ENCODE measurements around the gene PAK6. TPM values are rescaled to one million over a fixed set of nuclear protein-coding genes. Genes with fewer than 3 reads are reported as not detected.

The PAK6 gene
- total RNA-seq, 1 experiment from 2014 or later, result 1.8 TPM

DNA sequence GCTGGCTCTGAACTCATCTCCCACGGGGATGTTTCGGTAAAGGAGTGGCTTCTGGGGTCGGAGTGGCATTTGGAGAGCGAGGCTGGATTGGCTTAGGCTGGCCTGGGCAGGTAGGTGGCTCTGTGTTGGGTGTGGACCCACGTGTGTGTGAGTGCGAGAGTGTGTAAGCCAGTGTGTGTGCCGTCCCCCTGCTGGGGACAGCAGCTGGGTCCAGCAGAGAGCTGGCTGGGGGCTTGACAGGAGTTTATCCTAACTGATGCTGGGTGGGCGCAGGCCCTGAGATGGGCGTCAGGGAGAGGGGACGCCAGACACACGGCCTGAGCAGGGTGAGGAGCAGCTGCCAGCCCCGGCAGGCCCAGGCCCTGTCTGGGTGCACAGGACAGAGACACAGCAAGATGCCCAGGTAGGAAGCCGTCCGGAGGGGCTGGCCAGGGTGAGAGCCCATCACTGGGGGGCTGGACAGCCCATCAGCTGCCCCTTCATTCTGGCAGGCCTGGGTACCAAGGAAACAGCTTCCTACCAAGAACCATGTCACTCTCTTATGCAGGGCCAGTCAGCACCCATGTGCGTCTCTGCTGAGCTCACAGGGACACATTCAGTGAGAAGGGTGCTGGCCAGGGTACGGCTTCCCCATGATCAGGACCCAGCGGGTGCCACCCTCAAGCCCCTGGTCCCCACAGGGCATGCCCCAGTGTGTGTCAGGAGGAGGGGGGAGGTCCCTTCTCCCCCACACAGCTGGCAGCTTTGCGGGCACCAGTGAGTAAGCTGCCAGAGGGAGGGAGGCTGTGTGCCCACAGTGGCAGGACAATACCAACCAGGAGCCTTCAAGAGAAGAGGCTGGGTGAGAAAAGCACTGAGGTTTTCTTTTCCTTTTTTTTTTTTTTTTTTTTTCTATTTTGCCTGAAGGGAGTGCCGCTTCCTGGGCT lies 1.1 kb downstream of the PAK6 start:
- in situ Hi-C loops (cut with HindIII; ENCODE audit: low sequenced_read_pairs), result no loop called here
- DNase-seq (ENCODE audit: low spot score), result peak; percentile 56

DNA sequence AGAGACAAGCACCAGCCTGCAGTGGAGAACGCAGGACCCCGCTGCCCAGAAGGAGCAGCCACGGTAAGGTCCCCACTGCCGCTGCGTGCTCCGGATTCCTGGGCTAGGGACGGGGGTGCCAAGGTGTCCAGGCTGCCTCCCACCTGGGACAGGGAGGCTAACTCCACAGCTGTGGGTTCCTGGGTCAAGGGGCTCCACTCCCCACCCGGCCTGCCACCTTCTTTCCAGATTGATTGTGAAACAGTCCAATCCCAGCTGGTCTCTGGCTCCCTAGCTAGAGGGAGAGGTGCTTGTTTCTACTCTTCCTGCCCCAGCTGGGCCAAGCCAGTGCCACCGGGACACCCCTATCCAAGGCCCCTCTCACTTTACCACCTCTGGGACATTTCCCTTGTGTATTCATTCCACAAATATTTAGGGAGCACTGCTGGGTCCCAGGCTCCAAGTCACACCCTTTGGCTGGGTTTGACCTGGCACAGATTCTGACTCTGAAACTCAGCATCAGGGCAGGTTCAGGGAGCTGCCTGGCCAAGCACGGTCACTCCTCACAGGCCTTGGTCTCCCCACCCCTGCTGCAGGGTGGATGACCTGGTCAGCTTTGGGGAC lies 1.9 kb downstream of the PAK6 start:
- DNase-seq (ENCODE audit: low spot score), result no peak

DNA sequence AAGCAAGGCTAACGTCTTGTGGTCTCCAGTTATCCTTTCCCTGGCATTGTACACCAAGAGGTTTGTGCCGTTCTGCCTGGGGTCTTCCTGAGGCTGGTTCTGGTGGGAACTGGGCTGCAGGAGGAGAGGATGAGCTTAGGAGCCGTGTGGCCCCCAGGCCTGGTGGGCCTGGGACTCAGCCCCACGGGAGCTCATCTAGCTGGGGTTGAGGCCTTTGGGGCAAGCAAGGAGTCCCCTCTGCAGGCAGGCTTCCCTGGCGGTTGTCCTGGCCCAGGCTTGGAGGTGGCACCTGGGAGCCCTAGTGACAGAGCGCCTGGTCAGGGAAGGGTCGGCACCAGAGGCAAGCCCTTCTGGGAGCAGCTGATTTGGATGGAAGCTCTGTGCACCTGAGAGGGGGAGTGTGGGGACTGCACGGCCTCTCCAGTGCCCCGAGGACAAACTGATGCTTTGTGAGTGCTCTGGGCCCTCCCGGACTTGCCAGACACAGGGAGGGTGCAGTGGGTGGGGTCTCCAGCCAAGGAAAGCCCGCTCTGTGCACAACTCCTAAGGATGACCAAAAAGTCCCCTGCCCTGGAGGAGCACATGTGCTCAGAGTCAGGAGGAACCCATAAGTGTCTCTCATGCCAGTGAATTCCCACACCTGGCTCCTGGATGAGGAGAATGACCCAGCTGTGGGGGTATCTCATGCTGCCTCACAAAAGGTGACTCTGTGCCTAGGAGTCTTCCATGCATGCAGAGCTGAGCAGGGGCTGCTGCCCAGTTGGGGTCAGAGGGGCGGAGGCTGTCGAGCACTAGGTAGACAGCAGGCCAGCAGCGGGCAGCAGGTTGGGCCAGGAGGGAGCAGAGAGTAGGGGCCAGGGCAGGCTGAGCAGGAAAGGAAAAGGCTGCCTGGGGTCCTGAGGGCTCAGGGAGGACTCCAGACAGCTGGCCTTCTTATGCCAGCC lies 2.7 kb downstream of the PAK6 start:
- no peak for DNase-seq (ENCODE audit: low spot score)
- in situ Hi-C loops (cut with HindIII; ENCODE audit: low sequenced_read_pairs), result no loop called here

More for the DNA sequence above, 1.9 kb downstream of the PAK6 start:
- in situ Hi-C loops (cut with HindIII; ENCODE audit: low sequenced_read_pairs), result no loop called here

DNA sequence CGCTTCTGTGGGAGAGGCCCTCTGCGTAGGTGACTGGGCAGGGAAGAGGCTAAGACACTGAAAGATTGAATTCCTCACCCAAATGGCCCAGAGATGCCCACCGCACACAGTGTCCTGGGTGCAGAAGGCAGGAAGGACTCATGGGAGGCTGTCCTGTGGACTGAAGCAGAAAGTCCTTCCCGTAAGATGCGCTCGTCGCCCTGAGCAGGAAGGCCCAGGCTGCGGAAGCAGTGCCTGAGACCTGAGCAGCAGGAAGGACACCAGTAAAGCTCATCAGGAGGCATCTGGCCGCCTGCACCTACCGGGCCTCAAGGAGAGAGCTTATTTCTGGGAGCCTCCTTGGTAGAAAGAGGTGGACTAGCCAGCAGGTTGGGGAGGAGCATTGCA lies 3.3 kb downstream of the PAK6 start:
- no peak for DNase-seq (ENCODE audit: low spot score)
- in situ Hi-C loops (cut with HindIII; ENCODE audit: low sequenced_read_pairs), result no loop called here

DNA sequence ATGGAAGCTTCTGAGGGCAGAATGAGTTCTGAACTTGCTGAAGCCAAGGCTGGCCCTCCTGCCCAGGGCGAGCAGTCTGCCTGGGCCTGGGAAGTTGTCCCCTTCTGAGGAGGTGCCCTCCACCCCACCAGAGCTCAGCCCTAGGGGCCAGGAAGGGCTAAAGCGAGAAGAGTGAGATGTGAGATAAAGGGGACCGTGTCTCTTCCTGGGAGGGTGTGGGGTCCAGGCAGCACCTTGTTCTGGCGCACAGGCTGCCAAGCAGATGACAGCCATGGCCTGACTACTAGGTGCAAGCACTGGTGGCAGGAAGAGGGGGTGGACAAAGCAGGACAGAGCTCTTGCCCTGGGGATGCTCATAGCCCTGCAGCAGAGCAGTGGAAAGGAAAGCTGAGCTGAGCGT lies 3.7 kb downstream of the PAK6 start:
- in situ Hi-C loops (cut with HindIII; ENCODE audit: low sequenced_read_pairs), result no loop called here
- DNase-seq (ENCODE audit: low spot score), result no peak

DNA sequence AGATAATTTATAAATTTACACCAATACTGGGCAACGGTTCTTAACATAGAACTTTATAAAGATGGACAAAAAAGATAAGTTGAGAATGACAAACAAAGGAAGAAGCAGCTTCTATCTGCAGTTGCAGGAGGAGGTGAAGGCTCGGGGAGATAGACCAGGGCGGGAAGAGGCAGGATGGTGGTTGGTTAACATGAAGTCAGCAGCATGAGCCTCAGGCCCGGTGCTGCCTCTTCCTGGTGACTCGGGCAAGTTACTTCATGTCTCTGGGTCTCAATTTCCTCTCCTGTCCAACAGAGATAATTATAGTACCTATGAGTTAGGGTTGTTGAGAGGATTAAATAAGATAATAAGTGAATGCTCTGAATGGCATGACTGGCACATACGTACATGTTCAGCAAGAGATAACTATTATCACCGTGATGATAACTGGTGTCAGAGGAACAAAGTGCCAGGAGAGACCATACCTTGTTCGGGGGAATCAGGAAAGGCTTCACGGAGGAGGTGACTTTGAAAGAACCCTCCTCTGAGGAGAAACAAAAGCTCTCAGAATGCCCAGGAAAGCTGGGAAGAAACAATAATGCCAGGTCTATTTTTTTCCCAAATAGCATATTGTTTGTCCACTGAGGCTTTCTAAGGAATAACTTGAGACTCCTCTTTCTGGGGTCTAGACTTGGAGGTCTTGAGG lies 4.4 kb downstream of the PAK6 start:
- no peak for DNase-seq (ENCODE audit: low spot score)
- in situ Hi-C loops (cut with HindIII; ENCODE audit: low sequenced_read_pairs), result no loop called here

DNA sequence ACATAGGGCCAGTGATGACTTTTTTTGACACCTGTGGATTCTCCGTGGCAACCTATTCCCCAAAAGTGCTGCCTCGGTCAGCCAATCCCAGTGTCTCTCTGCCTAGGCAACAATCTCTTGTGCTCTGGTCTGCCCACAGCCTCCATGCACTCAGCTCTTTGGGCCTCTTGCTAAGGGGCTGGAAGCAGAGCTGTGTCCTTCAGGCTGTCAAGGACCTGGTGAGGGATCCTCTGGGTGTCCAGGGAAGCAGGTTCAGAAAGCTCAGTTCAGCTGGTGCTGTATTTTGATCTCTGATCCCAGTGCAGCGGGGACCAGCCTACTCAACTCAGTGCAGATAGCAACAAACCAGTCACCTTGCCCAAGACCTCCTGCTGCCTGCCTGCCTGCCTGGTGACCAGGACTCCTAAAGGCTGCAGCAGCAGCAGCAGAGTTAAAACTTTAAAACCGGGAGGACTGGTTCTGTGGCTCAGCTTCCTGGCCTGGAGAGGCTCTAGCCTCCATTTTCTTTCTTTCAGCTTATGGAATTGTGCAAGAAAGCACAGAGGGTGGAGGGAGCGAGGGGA lies 6.2 kb downstream of the PAK6 start:
- in situ Hi-C loops (cut with HindIII; ENCODE audit: low sequenced_read_pairs), result no loop called here
- no peak for DNase-seq (ENCODE audit: low spot score)

DNA sequence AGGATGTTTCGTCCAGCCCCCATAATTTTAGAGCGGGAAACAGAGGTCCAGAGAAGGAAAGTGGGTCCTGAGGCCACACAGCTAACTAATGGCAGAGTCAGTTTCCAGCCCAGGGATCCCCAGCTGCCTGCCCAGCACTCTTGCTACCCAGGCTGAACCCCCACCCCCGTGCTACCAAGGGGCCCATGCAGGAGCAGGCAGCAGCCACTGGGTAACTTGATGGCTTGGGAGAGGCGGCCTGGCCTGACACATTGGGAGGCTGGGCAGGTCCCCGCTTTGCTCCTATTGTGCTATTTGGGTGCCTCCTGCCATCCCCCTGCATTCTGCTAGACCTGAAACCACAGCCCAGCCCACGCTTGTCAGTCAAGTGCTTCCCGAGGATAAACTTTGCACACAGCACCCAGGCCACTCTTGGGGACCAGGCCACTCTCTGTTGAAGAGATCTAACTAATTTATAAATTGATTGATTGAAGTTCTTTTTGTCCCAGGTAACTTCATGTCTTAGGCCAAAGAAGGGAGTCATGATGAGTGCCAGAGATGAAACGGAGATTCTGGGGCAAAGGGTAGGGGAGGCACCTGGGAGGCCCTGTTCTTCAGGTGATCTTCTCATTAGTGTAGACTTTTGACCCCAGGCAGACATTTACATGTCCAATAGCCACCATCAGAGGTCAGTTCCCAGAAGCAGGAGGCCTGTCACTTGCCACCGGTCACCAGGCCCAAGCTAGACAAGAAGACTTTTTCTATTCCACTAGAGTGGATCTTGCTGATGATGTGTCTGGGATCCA lies 7.0 kb downstream of the PAK6 start:
- no peak for DNase-seq (ENCODE audit: low spot score)
- in situ Hi-C loops (cut with HindIII; ENCODE audit: low sequenced_read_pairs), result no loop called here

DNA sequence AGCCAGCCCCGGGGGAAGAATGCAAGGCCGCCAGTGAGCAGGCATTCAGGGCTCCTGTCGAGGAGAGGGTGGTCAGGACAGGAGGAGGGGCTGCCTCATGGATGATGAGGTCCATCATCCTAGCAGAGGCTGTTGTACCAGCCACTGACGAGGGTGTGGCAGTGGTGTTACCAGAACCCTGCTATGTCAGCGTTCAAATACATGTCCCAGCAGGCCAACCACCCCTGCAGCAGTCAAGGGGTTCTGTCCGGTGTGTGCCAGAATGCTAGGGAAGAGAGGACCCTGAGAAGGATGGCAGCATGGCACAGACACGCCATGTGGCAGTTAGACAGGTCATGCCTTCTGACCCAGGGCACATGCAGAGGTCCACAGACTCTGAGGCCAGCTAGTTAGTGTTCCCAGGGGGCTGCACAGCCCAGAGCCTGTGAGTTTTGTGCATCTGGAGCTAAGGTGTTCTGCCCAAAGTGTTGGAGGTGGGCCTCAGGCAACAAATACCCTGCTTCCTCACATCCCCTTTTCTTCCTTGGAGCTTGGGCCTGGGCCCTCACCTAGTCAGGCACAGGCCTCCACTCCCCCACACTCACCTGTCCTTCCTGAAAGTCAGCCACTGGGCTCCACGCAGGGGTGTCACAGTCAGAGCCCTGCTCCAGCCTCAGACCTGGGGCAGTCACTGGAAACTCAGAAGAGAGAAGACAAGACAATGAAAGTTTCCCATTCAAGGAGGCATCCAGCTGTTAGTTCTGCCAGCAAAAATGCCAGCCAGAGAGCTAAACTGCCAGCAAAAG lies 7.8 kb downstream of the PAK6 start:
- no peak for DNase-seq (ENCODE audit: low spot score)
- in situ Hi-C loops (cut with HindIII; ENCODE audit: low sequenced_read_pairs), result no loop called here

DNA sequence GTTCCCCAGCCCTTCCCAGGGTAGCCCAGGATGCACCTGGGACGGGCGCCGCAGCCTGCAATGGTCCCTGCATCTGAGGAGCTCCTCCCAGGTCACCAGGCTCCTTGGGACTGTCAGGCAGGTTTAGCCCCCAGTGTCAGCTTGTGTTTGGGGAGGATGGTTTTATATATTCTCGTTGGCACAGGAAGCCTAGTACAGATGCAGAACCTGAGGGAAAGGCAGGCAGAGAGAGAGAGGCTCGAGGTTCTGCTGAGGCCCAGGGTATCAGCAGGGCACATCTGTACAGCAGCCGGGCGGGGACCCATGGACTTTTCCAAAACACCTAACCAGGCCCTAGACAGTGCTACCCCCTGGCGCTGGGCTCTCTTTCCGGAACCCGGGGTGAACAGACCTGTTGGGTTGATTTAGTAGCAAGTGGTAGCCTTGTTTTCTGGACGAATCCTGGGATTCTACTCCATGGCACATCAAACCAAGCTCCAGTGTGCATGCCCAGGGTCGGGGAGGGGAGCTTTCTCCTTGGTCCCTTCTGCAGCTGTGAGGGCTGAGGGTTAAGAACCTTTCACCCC lies 8.6 kb downstream of the PAK6 start:
- no peak for DNase-seq (ENCODE audit: low spot score)

DNA sequence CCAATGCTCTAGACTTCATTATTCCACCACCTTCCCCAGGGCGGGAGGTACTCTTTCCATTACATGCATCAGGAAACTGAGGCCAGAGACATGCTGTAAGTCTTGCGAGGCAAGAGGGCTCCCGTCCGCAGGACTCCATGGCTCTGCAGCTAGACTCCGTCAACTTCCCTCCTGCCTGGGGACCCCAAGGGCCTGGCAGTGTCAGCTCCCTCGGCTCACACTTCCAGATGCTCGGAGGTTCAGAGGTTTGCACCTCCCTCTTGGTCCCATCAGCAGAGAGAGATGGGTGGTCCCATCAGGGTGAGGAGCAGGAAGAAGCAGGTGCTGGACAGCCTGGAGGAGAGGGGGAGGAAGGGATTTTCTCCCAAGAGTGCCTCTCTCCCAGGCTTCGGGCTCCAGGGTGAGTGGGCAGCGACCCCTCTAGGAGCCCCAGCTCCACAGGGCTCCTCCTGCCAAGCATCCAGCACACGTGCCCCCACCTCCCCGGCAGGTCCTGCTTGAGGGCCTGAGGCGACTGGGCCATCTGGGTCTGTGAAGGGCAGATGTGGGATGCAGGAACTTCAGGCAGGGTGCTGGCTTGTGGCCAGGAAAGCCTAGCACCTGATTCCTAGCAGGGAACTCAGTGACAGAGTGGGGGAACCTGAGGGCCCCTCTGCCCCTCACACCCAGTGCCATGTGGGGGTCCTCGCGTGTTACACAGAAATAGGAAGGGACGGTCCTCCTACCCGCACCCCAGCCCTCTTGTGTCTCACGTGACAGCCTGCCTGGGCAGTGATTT lies 9.3 kb downstream of the PAK6 start:
- in situ Hi-C loops (cut with HindIII; ENCODE audit: low sequenced_read_pairs), result no loop called here
- no peak for DNase-seq (ENCODE audit: low spot score)

More for the DNA sequence above, 8.6 kb downstream of the PAK6 start:
- in situ Hi-C loops (cut with HindIII; ENCODE audit: low sequenced_read_pairs), result no loop called here

DNA sequence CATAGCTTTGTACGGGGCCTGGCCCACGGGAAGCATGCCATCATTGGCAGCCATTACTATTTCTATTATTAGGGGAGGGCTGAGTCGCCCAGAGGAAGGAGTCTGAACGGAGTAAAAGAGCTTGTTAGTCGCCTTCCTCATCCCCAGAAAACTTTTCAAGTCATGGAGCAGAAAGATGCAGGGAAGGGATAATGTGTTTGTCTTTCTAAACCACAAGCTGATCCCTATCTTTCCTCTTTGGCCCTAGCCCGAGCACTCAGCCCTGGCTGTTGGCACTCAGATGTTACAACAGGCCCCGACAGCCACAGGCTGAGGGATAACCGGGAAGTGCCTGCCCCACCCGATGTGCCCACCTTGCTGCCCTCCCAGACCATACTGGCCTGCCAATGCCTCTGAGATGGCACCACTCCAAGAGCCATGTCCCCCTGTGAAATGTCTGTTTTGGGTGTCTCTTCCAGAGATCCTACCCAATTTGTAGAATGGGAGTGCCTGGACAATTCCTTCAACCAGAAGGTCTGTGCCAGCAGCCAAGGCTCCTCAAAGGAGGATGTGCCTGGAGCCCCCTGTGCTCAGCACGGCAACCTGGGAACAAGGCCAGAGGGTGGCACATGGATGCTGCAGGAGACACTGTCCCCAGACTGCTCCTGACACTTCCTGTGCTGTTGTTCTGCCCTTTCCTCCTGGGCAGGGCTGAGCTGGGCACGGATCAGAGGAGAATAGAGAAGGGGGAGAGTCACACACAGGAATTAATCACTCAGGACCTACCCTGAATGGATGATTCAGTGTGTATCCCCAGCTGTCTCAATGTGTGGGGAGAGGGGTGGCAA lies 10.8 kb downstream of the PAK6 start:
- peak; percentile 59 for DNase-seq (ENCODE audit: low spot score)
- in situ Hi-C loops (cut with HindIII; ENCODE audit: low sequenced_read_pairs), result no loop called here

DNA sequence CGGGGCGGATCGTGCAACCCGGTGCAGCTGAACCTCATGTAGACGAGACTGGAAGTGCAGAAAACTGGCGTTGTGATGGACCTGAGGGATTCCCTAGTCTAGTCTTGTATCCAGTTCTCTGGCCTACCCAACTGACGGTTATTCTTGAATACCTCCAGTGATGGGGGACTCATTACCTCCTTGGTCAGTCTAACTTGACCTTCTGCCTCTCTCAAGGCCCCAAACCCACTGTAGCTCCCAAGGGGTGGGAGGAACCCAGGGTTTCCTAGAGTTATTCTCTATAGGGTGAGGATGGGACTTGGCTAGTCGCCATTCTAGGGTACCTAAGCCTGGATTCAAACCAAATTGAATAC lies 11.4 kb downstream of the PAK6 start:
- no peak for DNase-seq (ENCODE audit: low spot score)
- in situ Hi-C loops (cut with HindIII; ENCODE audit: low sequenced_read_pairs), result no loop called here

DNA sequence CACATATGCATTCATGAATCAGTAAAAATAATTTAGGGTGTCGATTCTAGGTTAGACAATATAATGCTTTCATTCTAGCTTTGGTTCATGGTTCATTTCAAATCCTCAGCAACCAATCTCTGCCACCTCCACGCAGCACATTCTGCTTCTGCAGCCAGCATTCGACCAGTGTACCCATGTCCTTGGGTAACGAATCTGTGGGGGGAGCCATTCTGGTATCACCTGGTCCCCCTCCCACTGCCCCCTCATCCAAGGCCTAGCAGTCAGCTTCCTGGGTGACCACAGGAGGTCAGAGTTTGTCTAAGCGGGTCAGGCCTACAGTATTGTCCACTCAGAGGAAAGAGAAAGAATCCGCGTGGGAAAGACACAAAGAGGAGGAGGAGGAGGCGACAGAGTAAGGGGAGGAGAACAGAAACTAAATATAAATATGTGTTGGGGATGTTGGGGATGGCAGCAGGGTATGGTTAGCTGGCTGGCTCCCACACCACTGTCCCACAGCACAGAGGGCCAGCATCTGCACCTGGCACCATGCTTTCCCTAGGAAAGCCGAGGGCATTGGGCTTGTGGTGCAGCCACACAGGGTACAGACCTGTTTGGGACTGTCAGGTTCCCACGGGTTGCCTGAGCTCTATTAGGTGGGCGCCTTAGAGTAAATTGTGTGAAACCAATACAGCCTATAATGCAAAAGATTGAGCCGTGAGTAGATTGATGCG lies 12.1 kb downstream of the PAK6 start:
- in situ Hi-C loops (cut with HindIII; ENCODE audit: low sequenced_read_pairs), result no loop called here
- DNase-seq (ENCODE audit: low spot score), result no peak

DNA sequence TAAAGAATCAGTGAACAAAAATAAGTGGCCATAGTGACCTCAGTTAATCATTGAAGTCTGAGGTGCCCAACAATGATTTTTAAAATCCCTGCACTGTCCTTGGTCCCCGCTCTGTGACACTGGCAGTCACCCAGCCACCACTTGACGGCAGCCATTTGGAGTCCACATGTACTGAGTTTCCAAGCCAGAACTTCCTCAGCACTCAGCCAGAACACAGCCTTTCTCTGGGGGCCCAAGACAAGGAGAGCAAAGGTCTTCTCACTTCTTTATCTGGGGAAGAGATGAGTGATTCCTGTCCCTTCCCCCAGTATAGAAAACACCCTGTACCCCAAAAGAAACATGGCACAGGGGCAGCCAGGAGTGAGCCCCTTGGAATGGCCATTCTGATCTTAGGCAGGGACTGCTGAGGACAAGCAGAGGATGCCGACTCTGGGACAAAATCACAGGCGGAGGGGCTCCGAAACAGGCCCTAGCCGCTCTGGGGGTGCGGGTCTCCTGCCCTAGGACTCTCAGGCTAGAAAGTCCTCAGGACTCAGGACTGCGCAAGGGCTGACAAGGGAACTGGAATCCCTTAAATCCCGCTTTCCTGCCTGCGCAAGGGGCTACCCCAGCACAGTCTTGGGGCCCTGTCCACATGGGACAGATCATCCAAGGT lies 12.8 kb downstream of the PAK6 start:
- in situ Hi-C loops (cut with HindIII; ENCODE audit: low sequenced_read_pairs), result no loop called here

More for the DNA sequence above, 12.8 kb downstream of the PAK6 start:
- peak; percentile 61 for DNase-seq (ENCODE audit: low spot score)

Data from G401 (cell line).